Measurements from ENCODE around the gene SDK1. TPM values are rescaled to one million over a fixed set of nuclear protein-coding genes. Genes with fewer than 3 reads are reported as not detected.

The SDK1 gene
- total and polyA plus RNA-seq, 10 of the 15 experiments (the other 5 are each of a cell fraction or from before 2014, with no cell fraction given): 0.14 to 0.33 TPM; not detected in 8

GRCh38 chr7:4115941-4116610 is 815.0 kb downstream of the SDK1 start (continued):
- TF ChIP-seq CTCF (IDR thresholded peaks at IDR 0.05 in 2 of 3, conservative IDR thresholded peaks at IDR 0.05 in 1 of 3; ENCODE audit: control insufficient read depth in 2 of 3, extremely low read depth in 1 of 3, insufficient read depth in 1 of 3, low read depth in 3 of 3, low read length in 3 of 3) (no peak), TCF3 (IDR thresholded peaks at IDR 0.05; ENCODE audit: borderline replicate concordance, insufficient read depth, low read depth, low read length) (no peak), ZNF207 (IDR thresholded peaks at IDR 0.05; ENCODE audit: borderline replicate concordance) (no peak), SMC3 (IDR thresholded peaks at IDR 0.05; ENCODE audit: borderline replicate concordance, low read length) (no peak), E2F4 (IDR thresholded peaks at IDR 0.05; ENCODE audit: low read depth, low read length) (no peak), DPF2 (IDR thresholded peaks at IDR 0.05) (no peak), ZNF217 (IDR thresholded peaks at IDR 0.05) (no peak), RELA (IDR thresholded peaks at IDR 0.05; ENCODE audit: borderline replicate concordance, partially characterized antibody) (no peak), HDGF (IDR thresholded peaks at IDR 0.05) (no peak), MEF2B (IDR thresholded peaks at IDR 0.05; ENCODE audit: partially characterized antibody, poor library complexity, severe bottlenecking) (no peak), RAD51 (IDR thresholded peaks at IDR 0.05) (no peak), STAT3 (IDR thresholded peaks at IDR 0.05; ENCODE audit: low read depth, low read length) (no peak)

Measured in GM12878 (cell line).